ENCODE measurements around the gene RPL15.

DNA sequence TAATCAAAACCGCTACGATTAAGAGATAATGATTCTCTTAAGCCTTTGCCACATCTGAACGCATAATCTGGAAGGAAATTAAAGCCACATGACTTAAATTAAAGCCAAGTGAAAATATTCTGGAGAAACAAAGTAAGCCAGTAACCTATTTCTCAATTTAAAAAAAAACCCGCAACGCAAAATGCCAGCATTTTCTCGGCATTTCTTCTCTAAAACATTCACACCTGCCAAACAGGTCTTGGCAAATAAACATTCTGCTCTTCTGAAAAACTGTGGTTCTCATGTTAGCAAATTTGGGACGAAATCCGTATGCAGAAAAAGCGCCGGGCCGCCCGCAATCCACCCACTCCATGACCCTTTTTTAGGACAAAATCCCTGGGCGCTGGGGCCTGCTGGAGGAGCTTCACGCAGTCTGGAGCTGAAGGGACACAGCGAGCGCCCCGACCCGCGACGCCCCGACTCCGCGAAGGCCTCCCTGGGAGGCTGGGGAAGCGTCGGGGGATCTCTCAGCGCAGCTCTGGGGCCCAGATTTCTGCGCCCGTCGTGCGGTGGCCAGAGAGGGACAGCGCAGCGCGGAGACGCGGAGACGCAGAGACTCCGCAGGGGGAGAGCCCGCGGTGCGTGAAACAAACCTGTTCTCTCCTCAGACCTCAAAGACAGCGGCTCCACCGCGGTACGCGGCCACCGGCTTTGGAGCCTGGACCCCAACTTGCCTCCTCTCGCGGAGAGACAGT is 613 bp upstream of the RPL15 start:
- TF ChIP-seq, protein P1, sequence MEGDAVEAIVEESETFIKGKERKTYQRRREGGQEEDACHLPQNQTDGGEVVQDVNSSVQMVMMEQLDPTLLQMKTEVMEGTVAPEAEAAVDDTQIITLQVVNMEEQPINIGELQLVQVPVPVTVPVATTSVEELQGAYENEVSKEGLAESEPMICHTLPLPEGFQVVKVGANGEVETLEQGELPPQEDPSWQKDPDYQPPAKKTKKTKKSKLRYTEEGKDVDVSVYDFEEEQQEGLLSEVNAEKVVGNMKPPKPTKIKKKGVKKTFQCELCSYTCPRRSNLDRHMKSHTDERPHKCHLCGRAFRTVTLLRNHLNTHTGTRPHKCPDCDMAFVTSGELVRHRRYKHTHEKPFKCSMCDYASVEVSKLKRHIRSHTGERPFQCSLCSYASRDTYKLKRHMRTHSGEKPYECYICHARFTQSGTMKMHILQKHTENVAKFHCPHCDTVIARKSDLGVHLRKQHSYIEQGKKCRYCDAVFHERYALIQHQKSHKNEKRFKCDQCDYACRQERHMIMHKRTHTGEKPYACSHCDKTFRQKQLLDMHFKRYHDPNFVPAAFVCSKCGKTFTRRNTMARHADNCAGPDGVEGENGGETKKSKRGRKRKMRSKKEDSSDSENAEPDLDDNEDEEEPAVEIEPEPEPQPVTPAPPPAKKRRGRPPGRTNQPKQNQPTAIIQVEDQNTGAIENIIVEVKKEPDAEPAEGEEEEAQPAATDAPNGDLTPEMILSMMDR (IDR thresholded peaks at IDR 0.05; ENCODE audit: poor library complexity), result no peak
- no peak for TF ChIP-seq EZH2 (IDR thresholded peaks at IDR 0.05; ENCODE audit: borderline replicate concordance)
